Neural crest cell (in vitro differentiated cells): ENCODE results near the gene TNFSF12. TPM values are rescaled to one million over a fixed set of nuclear protein-coding genes. Genes with fewer than 3 reads are reported as not detected.

Source experiments
- DNase-seq: peaks from one replicate; pipeline ENCODE4 v3.0.0; 2021; ENCODE audit warnings: low read depth, mixed read lengths, low spot score
- H3K27ac Mint-ChIP-seq: one replicate; pipeline ENCODE4 v1.8.0; 2021; ENCODE audit warnings: mild to moderate bottlenecking, mixed read lengths; ENCODE audit not compliant: unreplicated experiment
- H3K27me3 Mint-ChIP-seq: 2 replicates; pipeline ENCODE4 v1.8.0; 2021; ENCODE audit warnings: low read depth, mild to moderate bottlenecking, mixed read lengths
- H3K36me3 Mint-ChIP-seq: 2 replicates; pipeline ENCODE4 v1.8.0; 2021; ENCODE audit warnings: low read depth, mild to moderate bottlenecking, mixed read lengths
- H3K4me1 Mint-ChIP-seq: 2 replicates; pipeline ENCODE4 v1.8.0; 2021; ENCODE audit warnings: mixed read lengths
- H3K4me3 Mint-ChIP-seq: one replicate; pipeline ENCODE4 v1.8.0; 2021; ENCODE audit warnings: mild to moderate bottlenecking, mixed read lengths
- H3K9me3 Mint-ChIP-seq: 2 replicates; pipeline ENCODE4 v1.8.0; 2021; ENCODE audit warnings: mixed read lengths
- CTCF ChIP-seq: fragments of 200-600 bp; sonication (generic); conservative IDR thresholded peaks from 2 replicates; pipeline ENCODE4 v1.5.0; 2021; ENCODE audit warnings: antibody characterized with exemption, mild to moderate bottlenecking
- total RNA-seq: library from RNA; stranded (reverse); gene quantifications from 2 replicates; pipeline ENCODE4 v1.2.1, GENCODE V29; 2021

Gene TNFSF12
- total RNA-seq, 1 donor from 2014 or later: 5.4 TPM

- no peak for TF ChIP-seq CTCF
- Mint-ChIP-seq H3K4me3 (no peak overlapping the region), H3K36me3 (peaks cover 19% of the 10 kb centered on the region), H3K4me1 (no peaks in the 10 kb centered on the region), H3K9me3 (peaks cover 14% of the 10 kb centered on the region), H3K27ac (no peak overlapping the region), H3K27me3 (peaks cover 4% of the 10 kb centered on the region)
- no peak for DNase-seq
Observed at GRCh38 chr17:7530023-7530900, 18.6 kb upstream of the TNFSF12 start.

- no peak for DNase-seq
- Mint-ChIP-seq H3K27me3 (peaks cover under 1% of the 10 kb centered on the region), H3K27ac (no peak overlapping the region), H3K4me1 (no peaks in the 10 kb centered on the region), H3K9me3 (peaks cover 7% of the 10 kb centered on the region), H3K36me3 (peaks cover 8% of the 10 kb centered on the region), H3K4me3 (no peak overlapping the region)
- TF ChIP-seq CTCF: no peak
Observed at GRCh38 chr17:7538050-7538449, 10.8 kb upstream of the TNFSF12 start.

- peaks cover 10% of the 10 kb centered on the region for H3K27me3 Mint-ChIP-seq
- TF ChIP-seq CTCF: no peak
- DNase-seq: no peak
- H3K9me3 Mint-ChIP-seq: peaks cover 7% of the 10 kb centered on the region
- H3K4me3 Mint-ChIP-seq: no peak overlapping the region
- H3K27ac Mint-ChIP-seq: no peak overlapping the region
- peaks cover 8% of the 10 kb centered on the region for H3K36me3 Mint-ChIP-seq
- H3K4me1 Mint-ChIP-seq: no peaks in the 10 kb centered on the region
Observed at GRCh38 chr17:7538891-7539545, 9.8 kb upstream of the TNFSF12 start.

GRCh38 chr17:7541074-7541621 lies 7.7 kb upstream of the TNFSF12 start:
- Mint-ChIP-seq H3K4me1 (no peaks in the 10 kb centered on the region), H3K27ac (no peak overlapping the region), H3K9me3 (peaks cover 7% of the 10 kb centered on the region), H3K36me3 (peaks cover 3% of the 10 kb centered on the region), H3K27me3 (peaks cover 10% of the 10 kb centered on the region), H3K4me3 (no peak overlapping the region)
- no peak for DNase-seq
- no peak for TF ChIP-seq CTCF

- no peak overlapping the region for H3K4me3 Mint-ChIP-seq
- no peak for DNase-seq
- H3K36me3 Mint-ChIP-seq: no peaks in the 10 kb centered on the region
- H3K4me1 Mint-ChIP-seq: peaks cover 11% of the 10 kb centered on the region
- H3K9me3 Mint-ChIP-seq: no peaks in the 10 kb centered on the region
- H3K27ac Mint-ChIP-seq: no peak overlapping the region
- TF ChIP-seq CTCF: no peak
- H3K27me3 Mint-ChIP-seq: peaks cover 19% of the 10 kb centered on the region
Observed at GRCh38 chr17:7544911-7545310, 3.9 kb upstream of the TNFSF12 start.
